GM12872 (cell line): ENCODE data around the gene TSPAN31.

ENCODE experiments used
- CTCF ChIP-seq: IDR thresholded peaks from 3 replicates; pipeline ENCODE4 v1.5.1; 2011; ENCODE audit warnings: low read depth, mild to moderate bottlenecking, low read length, moderate library complexity; ENCODE audit not compliant: insufficient read depth

The TSPAN31 gene

DNA sequence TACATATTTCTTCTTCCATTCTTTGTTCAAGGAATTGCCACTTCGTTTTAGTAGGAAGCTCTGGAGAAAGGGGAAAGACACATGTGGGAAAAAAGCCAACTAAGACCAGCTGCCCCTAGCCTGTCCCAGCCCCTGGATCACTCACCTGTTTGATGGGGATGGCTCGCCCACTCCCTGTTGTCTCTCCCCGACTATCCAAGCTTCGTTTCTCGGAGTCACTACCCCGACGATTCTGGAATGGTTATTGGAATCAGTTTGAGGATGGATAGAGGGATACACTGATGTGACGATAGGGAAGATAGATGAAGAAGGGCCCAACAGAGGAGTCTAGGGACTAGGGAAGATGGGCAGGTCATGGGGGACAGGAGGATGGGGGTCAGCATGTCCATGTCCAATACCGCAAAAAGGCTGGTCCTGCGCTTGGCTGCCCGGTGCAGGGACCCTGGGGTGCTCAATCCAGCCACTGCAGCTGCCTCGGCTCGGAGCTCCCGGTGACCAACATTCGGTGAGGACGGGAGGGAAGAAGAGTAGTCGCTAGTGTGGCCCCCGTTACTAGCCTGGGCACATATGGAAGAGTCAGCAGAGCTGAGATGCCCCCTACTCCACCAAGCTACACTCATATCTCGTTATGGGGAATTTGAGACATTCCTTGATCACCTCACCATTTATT lies 13.3 kb upstream of the TSPAN31 start:
- no peak for TF ChIP-seq CTCF

- TF ChIP-seq CTCF = no peak
These were observed 12.6 kb upstream of the TSPAN31 start for GRCh38 chr12:57732270-57732669.

- no peak for TF ChIP-seq CTCF
These were observed 11.9 kb upstream of the TSPAN31 start for GRCh38 chr12:57732726-57733593.

DNA sequence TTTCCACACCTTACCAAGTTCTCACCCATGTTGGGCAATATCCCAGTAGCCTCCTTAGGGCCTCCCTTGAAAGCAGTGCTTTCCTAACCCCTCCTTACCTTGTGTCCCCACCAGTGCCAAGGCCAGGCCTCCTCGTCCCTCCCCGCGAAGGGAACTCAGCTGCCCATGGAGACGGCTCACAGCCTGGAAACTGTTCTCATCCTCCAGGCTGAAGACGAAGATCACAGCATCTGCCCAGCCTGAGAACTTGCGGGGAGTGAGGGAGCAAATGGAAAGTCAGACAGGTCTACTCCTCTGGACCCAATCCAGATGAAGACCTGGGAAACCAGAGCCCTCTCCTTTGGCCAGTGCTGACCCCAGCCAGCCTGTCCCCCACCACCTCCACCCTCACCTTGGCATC lies 10.9 kb upstream of the TSPAN31 start:
- no peak for TF ChIP-seq CTCF

GRCh38 chr12:57734591-57734990 lies 10.2 kb upstream of the TSPAN31 start:
- no peak for TF ChIP-seq CTCF

DNA sequence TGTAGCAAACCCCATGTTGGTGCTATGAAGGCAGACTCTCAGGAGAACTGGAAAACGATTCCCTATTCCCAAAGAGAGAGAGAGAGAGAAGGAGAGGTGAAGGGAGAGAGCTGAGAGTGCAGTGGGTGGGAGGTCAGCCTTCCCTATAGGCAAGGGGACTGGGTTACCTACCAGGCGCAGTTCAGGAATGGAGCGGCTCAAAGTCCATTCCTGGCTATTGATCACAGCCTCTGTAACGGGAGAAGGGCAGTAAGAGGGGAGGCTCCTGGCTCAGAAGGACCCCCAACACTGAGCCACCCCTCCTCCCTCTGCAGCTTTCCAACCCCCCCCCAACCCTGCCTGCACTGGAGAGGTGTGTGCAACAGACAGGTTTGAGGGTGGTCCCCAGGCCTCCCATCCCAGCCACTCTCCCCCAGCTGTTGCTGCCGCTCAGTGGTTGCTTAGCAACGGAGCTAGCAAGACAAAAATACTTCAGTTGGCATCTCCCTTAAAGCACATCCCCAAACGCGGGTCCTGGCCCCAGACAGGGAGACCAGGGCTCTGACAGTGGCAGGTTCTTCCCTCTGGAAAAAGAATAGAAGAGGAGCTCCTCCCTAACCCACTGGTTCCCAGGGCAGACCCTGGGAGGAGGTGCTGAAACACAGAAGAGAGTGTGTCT lies 9.5 kb upstream of the TSPAN31 start:
- no peak for TF ChIP-seq CTCF

DNA sequence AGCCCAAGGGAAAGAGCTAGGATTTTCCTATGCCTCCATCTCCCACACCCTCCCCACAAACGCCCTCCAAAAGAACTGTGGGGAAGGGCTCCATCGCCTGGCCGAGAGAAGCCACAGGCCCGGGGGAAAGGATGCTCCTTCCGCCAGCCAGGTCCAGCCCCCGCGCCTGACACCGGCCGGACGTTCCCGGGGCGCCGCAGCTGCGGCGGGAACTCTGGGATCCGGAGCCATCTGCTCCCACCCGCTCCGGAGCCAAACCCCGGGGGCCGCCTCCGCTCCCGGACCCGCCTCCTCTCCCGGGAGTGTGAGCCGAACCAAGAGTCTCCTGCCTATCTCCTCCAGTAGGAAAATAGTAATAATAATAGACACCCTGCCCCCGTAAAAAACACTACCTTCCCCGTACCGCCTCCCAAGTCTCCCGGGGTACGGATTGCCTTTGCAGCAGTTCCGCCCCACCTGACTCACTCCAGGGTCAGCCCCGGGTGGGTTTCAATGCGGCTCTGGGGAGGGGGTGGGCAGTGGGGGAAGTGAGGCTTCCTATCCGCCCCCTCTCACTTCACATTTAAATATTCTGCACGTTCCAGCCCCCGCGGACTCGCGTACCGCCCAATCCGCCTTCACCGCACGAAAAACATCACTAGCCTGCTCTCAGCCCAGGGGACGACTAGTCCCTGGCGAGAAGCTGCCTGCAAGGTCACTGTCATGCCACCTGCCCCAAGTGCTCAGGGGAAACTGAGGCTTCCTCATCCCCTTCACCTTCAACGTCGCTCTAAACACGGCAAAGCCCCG lies 8.7 kb upstream of the TSPAN31 start:
- no peak for TF ChIP-seq CTCF
